GM12873 (cell line): Measurements from ENCODE around the gene PLEKHA6.

Experiments used
- CTCF ChIP-seq: IDR thresholded peaks from 2 replicates; pipeline ENCODE4 v1.5.1; 2012; ENCODE audit warnings: low read depth, mild to moderate bottlenecking, moderate library complexity, low read length, control low read depth; ENCODE audit not compliant: insufficient read depth; ENCODE audit errors: missing control alignments

The PLEKHA6 gene

DNA sequence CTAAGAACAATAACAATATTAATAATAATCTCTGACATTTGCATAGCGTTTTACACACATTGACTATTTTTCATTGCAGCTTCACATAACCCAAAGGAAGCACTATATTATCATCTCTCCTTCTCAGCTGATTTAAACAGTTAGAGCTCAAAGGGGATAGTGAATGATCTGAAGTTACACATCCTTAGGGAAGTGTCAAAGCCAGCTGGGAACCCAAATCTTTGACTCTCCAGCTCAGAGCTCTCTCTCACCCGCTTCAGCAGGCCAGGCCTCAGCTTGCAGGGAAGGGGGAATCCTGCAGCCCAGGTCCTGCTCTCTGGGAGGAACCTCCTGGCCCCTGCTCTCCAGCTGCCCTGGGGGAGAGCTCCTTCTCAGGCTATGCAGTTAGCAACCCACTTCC lies 26.3 kb downstream of the PLEKHA6 start:
- TF ChIP-seq CTCF: no peak

DNA sequence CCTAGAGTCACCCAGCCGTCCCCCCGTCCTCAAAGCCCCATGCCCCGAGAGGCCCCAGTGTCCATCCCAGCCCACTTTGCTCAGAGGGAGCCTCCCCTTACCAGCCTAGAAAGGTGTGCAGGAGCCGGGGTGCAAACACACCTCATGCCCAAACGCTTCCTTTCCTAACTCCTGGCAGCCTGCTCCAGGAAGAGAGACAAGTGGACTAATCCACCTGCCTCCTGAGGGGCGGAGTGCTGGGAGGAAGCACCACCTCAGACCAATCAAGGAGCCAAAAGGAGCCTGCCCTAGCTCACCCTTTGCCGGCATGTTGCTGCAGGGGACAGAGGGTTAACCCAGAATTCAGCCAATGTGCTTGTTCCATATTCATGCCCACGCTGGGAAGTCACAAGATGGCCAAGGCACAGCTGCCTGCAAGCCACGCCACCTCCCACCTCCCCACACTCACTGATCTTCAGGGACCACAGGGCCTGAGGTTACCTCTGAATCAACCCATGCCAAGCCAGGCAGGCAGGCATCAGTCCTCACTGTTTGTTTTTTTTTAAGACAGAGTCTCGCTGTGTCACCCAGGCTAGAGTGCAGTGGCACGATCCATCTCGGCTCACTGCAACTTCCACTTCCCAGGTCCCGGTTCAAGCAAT lies 27.8 kb downstream of the PLEKHA6 start:
- no peak for TF ChIP-seq CTCF

DNA sequence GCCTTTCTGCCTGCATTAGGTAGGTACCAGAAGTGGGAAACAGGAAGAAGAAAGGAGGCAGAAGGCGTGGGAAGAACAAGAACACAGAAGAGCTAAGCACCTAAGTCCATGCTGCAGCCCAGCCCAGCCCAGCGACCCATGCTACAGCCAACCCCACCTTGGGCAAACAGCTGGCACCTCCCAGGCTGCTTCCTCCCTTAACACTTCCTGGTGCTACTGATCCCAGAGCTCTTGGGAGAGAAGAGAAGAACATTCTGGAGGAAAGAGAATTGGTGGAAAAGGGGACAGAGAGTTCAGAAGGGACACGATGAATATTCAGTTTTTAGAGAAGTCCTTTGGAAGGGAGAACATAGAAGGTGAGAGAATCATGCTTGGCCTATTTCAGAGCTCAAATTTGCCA lies 28.5 kb downstream of the PLEKHA6 start:
- TF ChIP-seq CTCF: no peak

DNA sequence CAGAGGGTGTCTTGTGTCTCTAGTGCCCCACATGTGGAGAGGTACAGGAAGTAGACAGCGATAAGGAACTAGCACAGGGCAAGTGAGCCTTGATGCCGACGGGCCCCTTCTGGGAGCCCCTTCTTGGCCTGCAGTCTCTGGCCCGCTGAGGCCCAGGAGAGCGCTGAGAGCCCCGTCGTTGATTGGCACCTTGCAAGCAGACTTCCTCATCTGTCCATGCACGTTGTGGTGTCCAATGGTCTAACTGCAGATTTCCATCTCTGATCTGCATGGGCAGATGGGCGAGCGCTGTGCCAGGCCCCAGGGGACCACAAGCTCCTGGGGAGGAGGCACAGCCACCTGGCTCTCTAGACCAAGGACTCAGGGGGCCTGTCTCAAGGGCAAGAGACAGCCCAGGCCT lies 32.4 kb downstream of the PLEKHA6 start:
- TF ChIP-seq CTCF: no peak

- no peak for TF ChIP-seq CTCF
These were observed 32.9 kb downstream of the PLEKHA6 start for GRCh38 chr1:204326771-204327300.

DNA sequence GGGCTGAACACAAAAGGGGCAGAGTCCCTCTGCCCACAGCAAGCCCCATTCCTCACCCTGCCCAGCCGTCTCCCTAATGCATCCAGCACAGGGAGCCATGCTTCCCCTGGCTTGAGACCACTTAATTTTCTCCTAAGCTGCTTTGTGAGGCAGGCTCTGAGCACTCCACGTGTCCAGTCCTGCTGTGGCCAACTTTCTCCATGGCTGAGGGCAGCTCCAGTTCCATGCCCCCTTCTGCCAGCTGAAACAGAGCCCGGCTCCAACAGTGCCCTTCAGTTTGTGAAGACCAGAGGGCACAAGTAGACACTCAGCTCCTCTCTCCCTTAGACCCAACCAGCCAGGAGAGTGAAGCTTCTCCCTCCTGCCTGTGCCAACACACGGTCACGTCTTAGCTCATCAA lies 33.8 kb downstream of the PLEKHA6 start:
- no peak for TF ChIP-seq CTCF

- TF ChIP-seq CTCF: no peak
These were observed 35.8 kb downstream of the PLEKHA6 start for GRCh38 chr1:204323887-204324286.
